Measurements from ENCODE around the gene ZNF143.
"Not testable (repeated sequence)": the region's sequence is repeated elsewhere in the genome, so short reads cannot be mapped to it uniquely, and the experiment has no call there.

ZNF143 gene

DNA sequence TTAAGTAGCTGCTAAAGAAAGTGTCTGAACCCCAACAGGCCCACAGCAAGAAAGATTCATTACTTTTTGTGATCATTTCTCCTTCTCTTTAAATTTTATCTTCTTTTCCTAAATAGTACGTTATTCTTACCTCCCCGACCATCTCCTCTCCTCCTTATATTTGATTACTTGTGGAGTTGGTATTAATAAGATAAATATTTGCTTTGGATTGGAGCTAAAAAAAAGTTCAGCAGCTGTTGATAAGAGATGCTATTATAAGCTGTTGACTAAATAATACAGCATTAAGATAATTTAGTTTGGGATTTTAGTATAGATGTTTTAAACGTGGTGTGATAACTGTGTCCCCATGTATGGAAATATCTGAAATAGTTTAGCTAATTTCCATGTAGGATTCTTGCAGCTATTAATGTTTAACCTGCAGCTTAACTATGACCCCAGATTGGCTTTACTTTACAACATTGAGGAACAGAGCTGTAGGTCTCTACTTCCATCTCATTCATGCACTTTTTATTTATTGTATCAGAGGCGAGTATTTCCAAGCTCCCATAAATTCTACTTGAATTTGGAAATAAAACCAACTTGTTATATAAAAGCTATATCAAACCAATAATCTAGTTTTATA, 37.8 kb downstream of the ZNF143 start:
- no peak for DNase-seq (ENCODE audit: low read depth)

DNA sequence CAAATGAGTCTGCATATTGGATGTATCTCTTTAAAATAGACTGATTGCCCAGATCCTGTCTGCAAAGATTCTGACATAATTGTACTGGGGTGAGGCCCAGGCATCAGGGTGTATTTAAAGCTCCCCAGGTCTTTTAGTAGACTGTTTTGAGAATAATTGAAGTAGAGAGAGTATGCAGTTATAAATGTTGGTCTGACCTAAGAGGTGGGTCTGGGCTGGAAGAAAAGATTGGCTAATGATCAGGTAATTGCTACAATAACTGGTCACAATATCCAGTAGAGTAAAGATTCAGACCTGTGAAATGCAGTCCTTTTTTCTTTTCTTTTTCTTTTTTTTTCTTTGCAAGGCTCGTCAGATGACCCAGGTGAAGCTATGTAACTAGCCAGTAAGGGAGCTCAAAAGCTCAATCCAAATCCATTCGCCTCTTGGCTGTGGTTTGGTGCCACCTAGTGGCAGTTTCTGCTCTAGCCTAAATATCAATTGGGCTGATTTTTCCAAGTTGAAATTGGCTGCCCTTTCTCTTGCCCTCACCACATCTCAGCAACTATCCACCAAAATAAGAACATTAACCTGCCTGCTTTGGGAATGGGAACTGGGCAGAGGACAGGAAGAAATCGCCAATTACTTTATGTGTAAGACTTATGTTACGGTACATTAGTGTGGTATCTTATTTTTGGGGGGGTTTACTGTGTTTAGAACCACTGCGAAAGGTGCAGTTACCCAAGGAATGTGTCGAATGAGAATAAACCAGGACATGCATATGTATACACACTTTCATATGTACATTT, 45.9 kb downstream of the ZNF143 start:
- DNase-seq (ENCODE audit: low read depth), result peak; percentile 66

DNA sequence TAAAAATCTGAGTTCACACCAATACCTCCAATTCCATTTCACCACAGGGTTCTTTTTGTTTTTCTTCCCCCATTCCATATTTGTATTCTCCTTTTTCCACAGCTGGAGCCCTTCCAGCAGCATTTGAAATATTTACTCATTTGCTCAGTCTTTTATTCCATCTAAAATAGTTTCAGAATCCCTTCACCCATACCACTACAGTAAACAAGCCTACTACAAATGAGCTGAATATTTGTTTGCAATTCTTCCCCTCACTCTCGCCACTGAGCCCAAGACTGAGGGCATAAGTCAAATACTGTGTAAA, 46.4 kb downstream of the ZNF143 start:
- DNase-seq (ENCODE audit: low read depth), result no peak

- DNase-seq (ENCODE audit: low read depth), result no peak
Observed at GRCh38 chr11:9509041-9509440, 48.2 kb downstream of the ZNF143 start.

DNA sequence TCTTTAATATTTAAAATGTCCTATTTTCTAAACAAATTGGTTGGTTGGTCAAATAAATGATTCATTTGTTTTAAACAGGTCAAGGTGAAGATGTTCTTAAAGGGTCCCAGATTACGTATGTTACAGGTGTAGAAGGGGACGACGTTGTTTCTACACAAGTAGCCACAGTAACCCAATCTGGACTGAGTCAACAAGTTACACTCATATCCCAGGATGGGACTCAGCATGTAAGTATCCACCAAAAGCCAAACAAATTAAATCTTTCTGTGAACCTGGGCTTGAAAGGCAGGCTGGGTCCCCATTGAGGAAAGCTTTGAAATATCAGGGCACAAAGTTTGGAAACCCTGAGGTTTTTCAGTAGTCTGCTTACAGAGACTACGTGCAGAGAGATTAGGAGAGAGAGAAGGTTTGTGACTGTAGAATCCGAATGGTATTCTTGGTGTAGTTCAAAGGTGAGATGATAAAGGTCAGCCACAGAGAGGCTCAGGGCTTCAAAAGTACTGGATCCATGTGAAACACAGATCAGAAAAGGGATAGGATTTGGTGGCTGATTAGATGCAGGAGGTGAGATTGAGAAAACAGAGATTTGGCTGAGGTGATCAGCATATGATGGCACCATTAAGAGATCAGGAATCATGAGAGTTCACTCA, 51.7 kb downstream of the ZNF143 start:
- DNase-seq (ENCODE audit: low read depth), result no peak

- DNase-seq (ENCODE audit: low read depth), result not testable (repeated sequence)
Observed at GRCh38 chr11:9514576-9514975, 53.8 kb downstream of the ZNF143 start.

- DNase-seq (ENCODE audit: low read depth), result no peak
Observed at GRCh38 chr11:9516113-9516512, 55.3 kb downstream of the ZNF143 start.

DNA sequence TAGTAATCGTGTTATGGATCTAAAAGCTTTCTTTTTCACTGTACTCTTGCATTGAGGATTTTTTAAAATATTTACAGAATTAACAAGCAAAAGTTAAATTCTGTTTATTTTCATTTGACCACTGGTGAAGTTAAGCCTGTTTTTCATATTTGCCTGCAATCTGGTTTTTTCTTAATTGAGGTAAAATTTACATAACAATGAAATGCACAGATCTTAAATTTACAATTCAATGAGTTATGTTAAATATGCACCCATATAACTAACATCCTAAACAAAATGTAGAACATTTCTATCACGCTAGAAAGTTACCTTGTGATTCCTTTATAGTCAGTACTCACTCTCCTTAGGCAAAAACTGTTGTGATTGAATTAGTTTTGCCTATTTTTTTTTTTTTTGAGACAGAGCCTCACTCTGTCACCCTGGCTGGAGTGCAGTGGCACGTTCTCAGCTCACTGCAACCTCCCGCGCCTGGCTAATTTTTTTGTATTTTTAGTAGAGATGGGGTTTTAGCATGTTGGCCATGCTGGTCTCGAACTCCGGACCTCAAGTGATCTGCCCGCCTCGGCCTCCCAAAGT, 58.1 kb downstream of the ZNF143 start:
- no peak for DNase-seq (ENCODE audit: low read depth)

DNA sequence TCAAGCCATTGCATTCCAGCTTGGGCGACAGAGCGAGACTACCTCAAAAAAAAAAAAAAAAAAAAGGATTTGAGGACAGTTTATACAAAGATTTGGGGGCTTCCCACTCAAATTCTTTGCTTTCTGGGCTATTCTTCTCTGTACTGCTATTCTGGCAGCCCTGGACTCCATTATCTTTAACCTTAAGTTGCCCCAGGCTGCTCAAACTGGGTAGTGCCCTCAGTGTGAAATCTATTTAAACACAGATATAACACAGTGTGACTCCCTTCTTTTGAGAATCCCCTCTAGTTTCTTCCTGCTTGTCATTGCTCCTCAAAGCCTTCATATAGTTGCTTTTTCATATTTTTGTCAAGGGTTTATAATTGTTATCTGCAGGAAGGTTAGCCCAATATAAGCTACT, 63.2 kb downstream of the ZNF143 start:
- DNase-seq (ENCODE audit: low read depth), result no peak

GRCh38 chr11:9525116-9525515, 64.3 kb downstream of the ZNF143 start:
- DNase-seq (ENCODE audit: low read depth), result no peak

DNA sequence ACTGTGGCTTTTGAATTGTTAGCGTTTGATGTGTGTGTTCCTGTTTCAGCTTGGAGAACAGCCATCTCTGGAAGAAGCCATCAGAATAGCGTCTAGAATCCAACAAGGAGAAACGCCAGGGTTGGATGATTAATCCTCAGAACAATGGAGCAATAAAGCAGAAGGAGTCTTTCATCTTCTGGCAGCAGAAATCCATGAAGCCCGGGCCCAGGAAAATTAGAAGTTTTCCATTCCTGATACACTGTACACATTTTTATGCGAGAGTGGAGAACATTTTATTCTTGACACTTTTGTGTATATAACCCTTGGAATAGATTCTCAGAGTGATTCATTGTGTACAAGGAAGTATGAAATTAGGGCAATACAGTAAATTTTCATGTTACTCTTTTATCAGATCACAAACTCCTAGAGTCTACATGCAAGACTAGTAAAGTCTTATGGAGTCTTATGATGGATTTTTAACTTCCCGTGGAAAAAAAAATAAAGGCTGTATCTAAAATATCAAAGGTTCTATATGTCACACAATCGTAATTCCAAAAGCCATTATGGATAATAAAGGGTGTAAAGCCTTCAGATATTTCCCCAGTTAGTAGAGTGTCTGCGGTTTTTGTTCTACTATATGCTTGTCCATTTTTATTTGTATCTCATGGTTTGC, 66.8 kb downstream of the ZNF143 start:
- DNase-seq (ENCODE audit: low read depth), result no peak

DNA sequence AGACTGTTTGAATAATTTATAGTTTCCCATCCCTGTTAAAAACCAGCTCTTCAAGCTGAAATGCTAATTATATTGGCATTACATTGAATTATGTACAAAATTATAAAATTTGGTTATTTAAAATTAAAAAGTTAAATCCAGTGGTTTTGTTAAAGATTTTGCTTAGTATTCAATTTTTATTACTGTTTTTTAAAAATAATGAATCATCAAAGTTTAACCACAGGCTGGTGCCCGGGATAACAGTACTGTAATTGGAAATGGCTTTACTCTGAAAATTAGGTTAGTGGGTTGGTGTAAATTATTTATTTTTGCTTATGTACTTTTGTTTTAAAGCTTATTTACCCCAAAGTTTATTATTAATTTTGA, 67.3 kb downstream of the ZNF143 start:
- no peak for DNase-seq (ENCODE audit: low read depth)

DNA sequence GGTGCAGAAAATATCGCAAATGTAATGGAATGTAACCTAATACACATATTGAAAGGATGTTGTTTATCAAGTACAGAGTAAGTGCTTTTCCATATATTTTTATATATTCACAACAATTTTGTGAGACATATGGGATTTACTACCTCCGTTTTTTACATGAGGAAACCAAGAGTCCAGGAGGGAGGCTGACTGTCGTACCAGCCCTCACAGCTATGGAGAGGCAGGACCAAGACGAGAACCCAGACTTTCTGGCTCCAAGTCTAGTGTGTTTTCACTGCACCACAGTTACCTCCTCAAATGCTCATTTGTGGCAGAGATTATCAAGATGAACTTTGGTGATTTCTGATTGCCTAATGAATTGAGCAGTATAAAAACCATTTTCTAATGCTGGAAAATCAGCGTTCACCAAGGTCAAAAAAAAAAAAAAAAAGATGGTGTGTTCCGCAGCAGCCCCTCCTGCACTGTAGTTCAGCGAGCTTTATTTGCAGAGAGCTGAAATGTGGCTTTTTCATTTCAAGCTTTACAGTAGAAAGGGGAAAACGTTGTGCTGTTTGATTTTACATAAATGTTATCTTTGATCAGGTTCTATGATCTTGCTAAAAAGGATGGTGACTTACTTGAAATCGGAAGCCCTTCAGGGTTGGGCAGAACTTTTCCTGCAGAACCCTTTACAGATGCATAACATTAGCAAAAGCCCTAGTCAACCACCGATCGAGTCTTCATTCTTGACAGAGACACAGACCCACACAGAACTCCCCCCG, 67.9 kb downstream of the ZNF143 start:
- DNase-seq (ENCODE audit: low read depth), result no peak

DNA sequence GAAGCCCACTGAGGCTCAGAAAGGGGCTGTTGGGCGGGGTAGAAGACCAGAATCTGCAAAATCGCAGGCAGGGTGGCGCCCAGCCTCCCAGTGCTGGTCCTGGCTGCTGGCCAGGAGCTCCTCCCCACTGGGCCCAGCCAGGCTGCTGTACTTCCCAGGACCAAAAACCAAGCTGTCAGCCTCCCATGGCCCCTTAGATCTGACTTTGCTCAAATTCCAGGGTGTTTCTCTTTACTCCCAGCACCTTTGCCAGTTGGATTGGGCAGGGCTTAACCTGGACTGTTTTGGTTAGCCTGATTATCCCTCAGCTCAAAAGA, 68.5 kb downstream of the ZNF143 start:
- no peak for DNase-seq (ENCODE audit: low read depth)

DNA sequence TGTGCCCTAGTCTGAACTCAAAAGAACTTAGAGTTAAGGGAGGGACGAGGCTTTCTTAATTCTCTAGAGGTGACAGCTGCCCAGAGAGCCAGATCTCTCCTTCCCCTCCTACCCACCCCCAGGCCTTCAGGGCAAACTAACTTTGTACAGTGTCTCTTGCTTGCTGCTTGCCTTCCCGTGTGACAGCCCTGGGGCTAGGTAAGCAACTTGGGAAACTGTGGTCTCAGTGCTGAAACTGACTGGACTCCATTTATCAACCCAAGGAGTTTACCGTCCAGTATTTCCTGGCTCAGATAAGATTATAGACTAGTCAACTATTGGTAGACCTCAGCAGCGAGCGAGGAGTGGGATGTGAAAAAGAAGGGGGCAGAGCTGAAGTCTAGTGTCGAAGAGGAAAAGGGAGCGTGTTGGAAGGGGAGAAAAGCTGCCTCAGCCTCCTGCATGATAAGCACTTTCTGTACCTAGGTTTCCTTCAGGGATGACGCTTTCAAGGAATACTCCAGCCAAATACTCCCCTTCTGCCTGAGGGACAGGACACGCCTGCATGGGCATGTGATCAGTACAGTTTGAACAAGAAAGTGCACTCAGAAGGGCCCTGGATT, 69.3 kb downstream of the ZNF143 start:
- no peak for DNase-seq (ENCODE audit: low read depth)

DNA sequence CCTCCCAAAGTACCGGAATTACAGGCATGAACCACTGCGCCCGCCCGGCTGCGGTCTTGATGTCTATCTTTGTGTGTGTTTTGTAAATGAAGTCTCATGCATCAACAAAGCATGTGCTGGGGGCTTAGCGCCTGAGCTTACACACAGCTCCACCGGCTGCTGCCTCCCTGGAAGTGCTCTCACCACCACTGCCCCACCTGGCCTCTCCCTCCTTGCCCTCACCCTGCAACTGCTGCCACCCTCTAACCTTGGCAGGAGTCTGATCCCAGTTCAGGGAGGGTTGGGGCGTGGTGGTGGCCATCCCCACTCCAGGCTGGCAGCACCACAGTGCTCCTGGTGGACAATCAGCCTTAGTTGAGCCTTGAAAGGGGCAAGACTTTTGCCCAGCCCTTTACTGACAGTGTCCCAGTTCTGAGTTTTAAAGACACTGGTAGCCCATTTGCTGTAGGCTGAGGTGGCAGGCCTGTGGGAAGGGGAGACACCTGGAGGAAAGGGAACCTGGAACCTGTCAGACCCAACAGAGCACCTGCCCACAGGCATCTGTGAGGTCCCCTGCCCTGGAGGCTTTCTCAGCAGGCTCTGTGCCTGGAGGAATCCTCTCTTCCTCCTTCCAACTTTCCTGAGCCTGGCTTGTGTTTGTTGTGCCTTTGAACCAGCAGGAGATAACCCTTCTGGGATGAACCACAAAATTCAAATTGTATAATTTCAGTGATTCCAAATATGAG, 70.3 kb downstream of the ZNF143 start:
- DNase-seq (ENCODE audit: low read depth), result no peak

GRCh38 chr11:9533058-9533457, 72.2 kb downstream of the ZNF143 start:
- DNase-seq (ENCODE audit: low read depth), result no peak

DNA sequence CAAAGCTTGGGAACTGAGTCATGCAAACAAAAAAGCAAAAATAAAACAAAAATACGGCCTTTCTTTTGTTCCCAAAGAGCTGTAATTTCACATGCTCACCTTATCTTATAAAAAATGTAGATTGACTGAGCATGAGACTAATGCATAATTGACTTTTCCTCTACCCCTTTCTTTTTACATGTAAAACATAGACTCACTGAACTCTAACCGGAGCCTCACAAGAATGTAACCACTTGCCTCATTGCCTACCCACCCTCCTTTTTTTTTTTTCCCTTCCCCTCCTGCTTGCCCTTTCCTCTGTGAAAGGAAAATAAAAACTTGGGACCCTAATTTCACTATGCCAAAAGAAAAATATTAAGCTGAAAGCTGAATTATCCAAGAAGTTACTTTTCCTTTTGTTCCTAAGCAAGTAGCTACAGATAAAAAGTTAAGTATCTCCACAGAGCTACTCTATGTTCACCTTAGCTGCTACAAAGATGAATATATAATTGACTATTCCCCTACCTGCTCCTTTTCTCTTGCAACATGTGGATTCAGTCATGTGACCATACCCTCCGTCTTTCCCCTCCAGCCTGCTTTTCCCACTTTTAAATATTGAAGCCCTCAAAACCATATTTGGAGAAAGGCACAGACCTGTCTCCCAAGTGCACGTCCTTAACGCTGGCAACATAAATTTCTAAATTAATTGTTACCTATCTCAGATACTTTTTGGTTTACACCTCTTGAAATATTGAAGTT, 73.1 kb downstream of the ZNF143 start:
- no peak for DNase-seq (ENCODE audit: low read depth)

DNA sequence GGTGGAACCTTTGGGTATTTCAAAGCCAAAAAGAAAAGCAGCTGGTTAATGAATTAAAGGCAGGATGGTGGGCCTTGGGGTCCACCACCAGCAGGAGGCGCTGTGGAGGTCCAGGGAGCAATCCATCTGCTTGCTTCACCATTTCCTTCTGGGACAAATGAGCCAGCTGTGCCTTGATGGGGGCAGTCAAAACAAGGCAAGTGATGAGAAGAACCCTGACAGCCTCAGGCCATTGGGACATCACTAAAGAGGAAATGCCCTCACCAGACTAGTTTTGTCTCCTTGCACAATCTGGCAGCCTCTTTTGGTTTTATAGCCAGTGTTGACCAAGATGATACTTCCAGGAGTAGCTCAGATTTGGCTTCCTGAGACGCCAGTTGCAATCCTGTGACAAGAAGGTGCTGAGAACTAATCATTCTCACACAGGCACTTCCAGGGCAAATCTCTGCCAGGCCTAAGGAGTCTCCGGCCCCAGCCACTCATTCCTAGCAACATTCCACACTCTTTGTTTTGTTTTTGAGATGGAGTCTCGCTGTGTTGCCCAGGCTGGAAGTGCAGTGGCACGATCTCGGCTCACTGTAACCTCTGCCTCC, 74.5 kb downstream of the ZNF143 start:
- peak; percentile 71 for DNase-seq (ENCODE audit: low read depth)

GRCh38 chr11:9538548-9538947, 77.7 kb downstream of the ZNF143 start:
- no peak for DNase-seq (ENCODE audit: low read depth)

Data from activated gamma-delta T cell treated with anti-CD3 and anti-CD28 coated beads, Interleukin-2, amount 50 U/mL, for 16 hours (primary cell).